ENCODE data around the gene TGM4. TPM values are rescaled to one million over a fixed set of nuclear protein-coding genes. Genes with fewer than 3 reads are reported as not detected.
A peak's percentile ranks its signal among the peaks of the same experiment; 100 is the strongest.

Gene TGM4
- total RNA-seq, 1 experiment from 2014 or later: 0.14 TPM

DNA sequence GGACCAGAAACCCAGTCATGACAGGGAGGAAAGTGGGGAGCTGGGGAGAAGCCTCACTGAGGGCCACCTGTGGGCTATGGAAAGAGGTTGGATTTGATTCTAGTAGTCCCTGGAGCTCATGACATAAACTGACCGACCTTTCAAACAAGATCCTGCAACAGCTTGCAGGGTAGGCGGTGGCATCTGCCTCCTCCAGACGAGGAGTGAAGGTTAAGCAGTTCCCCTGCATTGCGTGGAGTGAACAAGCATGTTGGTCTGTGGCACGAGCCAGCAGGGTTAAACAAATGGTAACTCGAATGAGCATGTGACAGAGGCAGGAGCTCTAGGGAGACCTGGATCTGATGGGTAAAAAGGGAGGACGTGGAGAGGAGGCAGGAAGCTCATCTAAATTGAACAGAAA lies 12.7 kb downstream of the TGM4 start:
- peaks cover 27% of the 10 kb centered on the region for H3K36me3 Mint-ChIP-seq (ENCODE audit: insufficient read depth, unreplicated experiment)
- CTCF ChIA-PET: interaction anchor here (0.6 kb wide), 1 partner anchor 78 kb away, joined by 3 read pairs; no protein-coding TSS in a partner anchor
- BruUV-seq (replicated peaks): no TSS peak
- H3K9me3 Mint-ChIP-seq (ENCODE audit: low read depth, unreplicated experiment): no peaks in the 10 kb centered on the region
- intact Hi-C loops (cut with micrococcal nuclease; ENCODE audit: unreplicated experiment): no loop called here
- no peak for TF ChIP-seq CTCF (IDR thresholded peaks at IDR 0.05; ENCODE audit: unreplicated experiment)
- H3K27ac Mint-ChIP-seq (ENCODE audit: unreplicated experiment): peak overlapping the region; percentile 57
- no peak overlapping the region for H3K4me3 Mint-ChIP-seq (ENCODE audit: low read depth, unreplicated experiment)
- no peaks in the 10 kb centered on the region for H3K27me3 Mint-ChIP-seq (ENCODE audit: unreplicated experiment)
- peaks cover 42% of the 10 kb centered on the region for H3K4me1 Mint-ChIP-seq (ENCODE audit: low read depth, unreplicated experiment)
- DNase-seq: no peak

GRCh38 chr3:44890258-44890657 lies 15.8 kb downstream of the TGM4 start:
- no peak for TF ChIP-seq CTCF (IDR thresholded peaks at IDR 0.05; ENCODE audit: unreplicated experiment)
- H3K9me3 Mint-ChIP-seq (ENCODE audit: low read depth, unreplicated experiment): no peaks in the 10 kb centered on the region
- no peak for DNase-seq
- no TSS peak for BruUV-seq (replicated peaks)
- peaks cover 13% of the 10 kb centered on the region for H3K36me3 Mint-ChIP-seq (ENCODE audit: insufficient read depth, unreplicated experiment)
- no peak overlapping the region for H3K4me3 Mint-ChIP-seq (ENCODE audit: low read depth, unreplicated experiment)
- CTCF ChIA-PET: no interaction called here
- no peak overlapping the region for H3K27ac Mint-ChIP-seq (ENCODE audit: unreplicated experiment)
- H3K4me1 Mint-ChIP-seq (ENCODE audit: low read depth, unreplicated experiment): peaks cover 40% of the 10 kb centered on the region
- intact Hi-C loops (cut with micrococcal nuclease; ENCODE audit: unreplicated experiment): no loop called here
- no peaks in the 10 kb centered on the region for H3K27me3 Mint-ChIP-seq (ENCODE audit: unreplicated experiment)

DNA sequence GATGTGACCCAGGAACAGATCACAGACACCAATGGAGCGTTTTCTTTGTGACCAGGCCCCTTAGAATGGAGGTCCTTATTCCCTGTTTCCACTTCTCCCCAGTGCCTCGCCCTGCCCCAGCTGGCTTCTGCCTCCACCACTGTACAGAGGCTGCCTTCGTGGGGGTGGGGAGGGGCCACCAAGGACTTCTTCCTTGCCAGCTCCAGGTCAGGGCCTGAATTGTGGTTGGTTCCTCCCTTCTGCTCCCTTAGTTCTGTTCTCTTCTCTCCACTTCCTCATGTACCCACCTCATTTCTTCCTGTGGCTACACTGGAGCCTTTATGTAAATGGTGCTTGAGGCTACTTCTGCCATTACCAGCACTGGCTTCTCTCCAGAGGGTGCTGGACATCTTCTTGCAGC lies 16.4 kb downstream of the TGM4 start:
- intact Hi-C loops (cut with micrococcal nuclease; ENCODE audit: unreplicated experiment): no loop called here
- H3K4me1 Mint-ChIP-seq (ENCODE audit: low read depth, unreplicated experiment): peaks cover 34% of the 10 kb centered on the region
- H3K27me3 Mint-ChIP-seq (ENCODE audit: unreplicated experiment): no peaks in the 10 kb centered on the region
- no peak for DNase-seq
- no peak overlapping the region for H3K27ac Mint-ChIP-seq (ENCODE audit: unreplicated experiment)
- H3K4me3 Mint-ChIP-seq (ENCODE audit: low read depth, unreplicated experiment): no peak overlapping the region
- CTCF ChIA-PET: no interaction called here
- TF ChIP-seq CTCF (IDR thresholded peaks at IDR 0.05; ENCODE audit: unreplicated experiment): no peak
- H3K9me3 Mint-ChIP-seq (ENCODE audit: low read depth, unreplicated experiment): no peaks in the 10 kb centered on the region
- H3K36me3 Mint-ChIP-seq (ENCODE audit: insufficient read depth, unreplicated experiment): peaks cover 7% of the 10 kb centered on the region
- BruUV-seq (replicated peaks): no TSS peak

GRCh38 chr3:44892689-44893088 lies 18.3 kb downstream of the TGM4 start:
- no peak for TF ChIP-seq CTCF (IDR thresholded peaks at IDR 0.05; ENCODE audit: unreplicated experiment)
- DNase-seq: no peak
- Mint-ChIP-seq H3K27ac (ENCODE audit: unreplicated experiment) (peak overlapping the region; percentile 14), H3K36me3 (ENCODE audit: insufficient read depth, unreplicated experiment) (no peaks in the 10 kb centered on the region), H3K4me3 (ENCODE audit: low read depth, unreplicated experiment) (no peak overlapping the region), H3K4me1 (ENCODE audit: low read depth, unreplicated experiment) (peaks cover 17% of the 10 kb centered on the region), H3K27me3 (ENCODE audit: unreplicated experiment) (no peaks in the 10 kb centered on the region), H3K9me3 (ENCODE audit: low read depth, unreplicated experiment) (no peaks in the 10 kb centered on the region)
- intact Hi-C loops (cut with micrococcal nuclease; ENCODE audit: unreplicated experiment): no loop called here
- CTCF ChIA-PET: no interaction called here
- no TSS peak for BruUV-seq (replicated peaks)
